Spleen (tissue), 11 donors: ENCODE measurements around the gene SNAP29. TPM values are rescaled to one million over a fixed set of nuclear protein-coding genes. Genes with fewer than 3 reads are reported as not detected.

Experiments used
- DNase-seq: peaks from one replicate; pipeline ENCODE4 v3.0.0-alpha.2; 2020
- H3K27ac ChIP-seq, 8 donors: fragments of 200-600 bp; sonication (generic) in 7 of 8; 1 replicate in 4 of 8; 2 replicates in 4 of 8; pipeline versions ENCODE4 v1.5.0 to v1.8.0; 2016 to 2021; ENCODE audit warnings: inconsistent platforms in 4 of 8, mild to moderate bottlenecking in 4 of 8, moderate library complexity in 1 of 8
- H3K27me3 ChIP-seq, 7 donors: fragments of 200-600 bp; sonication (generic) in 6 of 7; replicated peaks in 1 of 7; 1 replicate in 4 of 7; 2 replicates in 3 of 7; pipeline versions ENCODE4 v1.5.0 to v1.8.0; 2016 to 2021; ENCODE audit warnings: inconsistent platforms in 3 of 7, mild to moderate bottlenecking in 1 of 7
- H3K36me3 ChIP-seq, 6 donors: fragments of 200-600 bp; sonication (generic) in 5 of 6; 1 replicate in 4 of 6; 2 replicates in 2 of 6; pipeline versions ENCODE4 v1.5.0 to v1.8.0; 2016 to 2021; ENCODE audit warnings: inconsistent platforms in 2 of 6
- H3K4me1 ChIP-seq, 6 donors: fragments of 200-600 bp; sonication (generic) in 5 of 6; 1 replicate in 3 of 6; 2 replicates in 3 of 6; pipeline versions ENCODE4 v1.5.0 to v1.8.0; 2016 to 2021; ENCODE audit warnings: inconsistent platforms in 3 of 6
- H3K4me3 ChIP-seq, 8 donors: fragments of 200-600 bp; sonication (generic) in 7 of 8; 1 replicate in 4 of 8; 2 replicates in 4 of 8; pipeline versions ENCODE4 v1.5.0 to v1.8.0; 2016 to 2021; ENCODE audit warnings: inconsistent platforms in 4 of 8, mild to moderate bottlenecking in 4 of 8, moderate library complexity in 2 of 8
- H3K9me3 ChIP-seq, 8 donors: fragments of 200-600 bp; sonication (generic) in 7 of 8; 1 replicate in 4 of 8; 2 replicates in 4 of 8; pipeline versions ENCODE4 v1.5.0 to v1.8.0; 2016 to 2021; ENCODE audit warnings: inconsistent platforms in 4 of 8
- POLR2A ChIP-seq, 3 donors: fragments of 450-650 bp; IDR thresholded peaks; one replicate each; pipeline ENCODE4 v1.5.1; 2017; ENCODE audit warnings: antibody characterized with exemption in 3 of 3, mild to moderate bottlenecking in 1 of 3
- POLR2AphosphoS5 ChIP-seq, 3 donors: sonication (generic); formaldehyde crosslinking; IDR thresholded peaks; one replicate each; pipeline ENCODE4 v1.5.1; 2017; ENCODE audit warnings: antibody characterized with exemption in 3 of 3
- WGBS, 5 donors: extraction: QIAGEN DNeasy Blood & Tissue Kit in 3 of 5; methylation state at CpG; one replicate each; pipeline versions ENCODE4 v1.1.5 to v1.1.7; 2013 to 2018; 5-methylcytosine and 5-hydroxymethylcytosine counted together
- intact Hi-C: fragments of 100-400 bp; cut with DNase I; formaldehyde crosslinking; loops from one replicate; pipeline ENCODE4 v1.15.0; 2023; ENCODE audit warnings: low total_unique reads
- polyA plus RNA-seq, 3 donors: library from polyadenylated mRNA; stranded (reverse); fragments of 200-250 nt; gene quantifications; one replicate each; pipeline ENCODE4 v1.2.1, GENCODE V29; 2013
- total RNA-seq, 7 donors: library from RNA; depleted of rRNA in 3 of 7; stranded (reverse); fragments of >200 nt in 3 of 7; fragmentation: NEBNext Ultra II Directional in 4 of 7; extraction: Animal tissue kit (Norgen Biotek cat#: 25700) in 4 of 7; gene quantifications; one replicate each; pipeline versions ENCODE4 v1.1.0 to v1.2.1, GENCODE V29; 2016 to 2021
- TF ChIP-seq, protein P1 (sequence below), 11 experiments: fragments of 200-600 bp in 7 of 11; fragments of 450-650 bp in 4 of 11; sonication (generic) in 4 of 11; IDR thresholded peaks in 8 of 11; conservative IDR thresholded peaks in 3 of 11; 1 replicate in 7 of 11; 2 replicates in 4 of 11; pipeline versions ENCODE4 v1.4.0 to v1.8.0; 2016 to 2021; ENCODE audit warnings: antibody characterized with exemption in 11 of 11, inconsistent platforms in 4 of 11, mild to moderate bottlenecking in 1 of 11
- donor health status: healthy with polysubstance abuse.
- donor health status: DM: no; HTN: no; CAD: no; lungs with moderate emphysema.
- donor health status: DM: no; HTN: no; CAD: no.
- donor health status: Bipolar disorder and iron deficiency.
- donor health status: healthy.
- donor health status: DM: no; HTN: no; CAD: no.
- donor health status: DM: yes; HTN: yes; CAD: no.

The SNAP29 gene
- total and polyA plus RNA-seq, 10 donors: 13.7 to 33.5 (median 23.8) TPM

DNA sequence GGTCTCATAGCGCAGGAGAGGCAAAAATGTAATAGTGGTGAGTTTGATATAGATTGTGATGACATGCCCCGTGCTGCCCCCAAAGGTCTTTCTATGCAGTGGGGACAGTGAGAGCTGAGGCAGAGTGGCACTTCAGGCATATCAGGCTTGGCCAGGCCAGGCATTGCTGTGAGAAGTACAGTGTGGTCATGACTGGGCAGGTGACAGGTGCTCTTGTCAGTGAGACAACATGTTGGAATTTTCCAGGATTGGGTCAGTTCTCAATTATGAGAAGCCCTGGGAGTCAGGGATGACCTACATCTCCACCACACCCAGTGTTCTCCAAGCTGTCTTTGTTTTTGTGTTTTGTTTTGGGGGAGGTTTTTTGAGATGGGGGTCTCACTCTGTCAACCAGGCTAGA, 3.7 kb downstream of the SNAP29 start:
- H3K9me3 ChIP-seq: no peaks in the 10 kb centered on the region
- no peak overlapping the region for H3K4me3 ChIP-seq
- TF ChIP-seq POLR2A (IDR thresholded peaks at IDR 0.05) (no peak), POLR2AphosphoS5 (IDR thresholded peaks at IDR 0.05) (no peak)
- TF ChIP-seq, protein P1, sequence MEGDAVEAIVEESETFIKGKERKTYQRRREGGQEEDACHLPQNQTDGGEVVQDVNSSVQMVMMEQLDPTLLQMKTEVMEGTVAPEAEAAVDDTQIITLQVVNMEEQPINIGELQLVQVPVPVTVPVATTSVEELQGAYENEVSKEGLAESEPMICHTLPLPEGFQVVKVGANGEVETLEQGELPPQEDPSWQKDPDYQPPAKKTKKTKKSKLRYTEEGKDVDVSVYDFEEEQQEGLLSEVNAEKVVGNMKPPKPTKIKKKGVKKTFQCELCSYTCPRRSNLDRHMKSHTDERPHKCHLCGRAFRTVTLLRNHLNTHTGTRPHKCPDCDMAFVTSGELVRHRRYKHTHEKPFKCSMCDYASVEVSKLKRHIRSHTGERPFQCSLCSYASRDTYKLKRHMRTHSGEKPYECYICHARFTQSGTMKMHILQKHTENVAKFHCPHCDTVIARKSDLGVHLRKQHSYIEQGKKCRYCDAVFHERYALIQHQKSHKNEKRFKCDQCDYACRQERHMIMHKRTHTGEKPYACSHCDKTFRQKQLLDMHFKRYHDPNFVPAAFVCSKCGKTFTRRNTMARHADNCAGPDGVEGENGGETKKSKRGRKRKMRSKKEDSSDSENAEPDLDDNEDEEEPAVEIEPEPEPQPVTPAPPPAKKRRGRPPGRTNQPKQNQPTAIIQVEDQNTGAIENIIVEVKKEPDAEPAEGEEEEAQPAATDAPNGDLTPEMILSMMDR (IDR thresholded peaks at IDR 0.05 in 8 of 11, conservative IDR thresholded peaks at IDR 0.05 in 3 of 11): no peak
- 82 to 98% (median 93%) methylated on average over 2 of the region's 2 CpGs for WGBS, 5 donors
- no peak for DNase-seq
- H3K27me3 ChIP-seq: no peaks in the 10 kb centered on the region
- intact Hi-C loops: no loop called here
- H3K36me3 ChIP-seq: peaks cover 0 to 68% (median 5%) of the 10 kb centered on the region in 6 donors
- H3K4me1 ChIP-seq: peaks cover 37 to 93% (median 71%) of the 10 kb centered on the region in 6 donors
- no peak overlapping the region for H3K27ac ChIP-seq

DNA sequence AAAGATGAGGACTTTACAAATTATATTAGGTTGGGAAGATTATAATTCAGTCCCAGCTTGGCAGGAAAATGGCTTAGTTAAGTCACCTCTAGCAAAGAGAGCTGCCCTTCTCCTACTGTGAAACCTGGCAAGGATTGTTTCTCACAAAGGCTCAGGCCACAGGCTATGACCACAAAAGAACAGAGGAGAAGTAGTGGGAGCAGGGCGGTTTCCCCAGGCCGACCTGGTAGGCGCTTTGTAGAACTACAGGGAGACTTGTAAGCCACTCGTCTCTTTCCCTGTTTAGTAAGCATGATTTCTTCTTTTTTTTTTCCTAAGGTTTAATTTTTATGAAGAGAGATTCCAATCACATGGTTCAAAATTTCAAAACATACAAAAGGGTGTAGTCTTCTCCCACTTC, 4.6 kb downstream of the SNAP29 start:
- H3K4me3 ChIP-seq: no peak overlapping the region
- no peaks in the 10 kb centered on the region for H3K9me3 ChIP-seq
- DNase-seq: no peak
- H3K27ac ChIP-seq: peak overlapping the region in 6 of 8 donors; percentile 22 to 83 (median 46)
- WGBS, 5 donors: 44 to 81% (median 59%) methylated on average over 4 of the region's 4 CpGs
- no peak for TF ChIP-seq POLR2A (IDR thresholded peaks at IDR 0.05)
- TF ChIP-seq POLR2AphosphoS5 (IDR thresholded peaks at IDR 0.05): no peak
- TF ChIP-seq, protein P1 (IDR thresholded peaks at IDR 0.05 in 8 of 11, conservative IDR thresholded peaks at IDR 0.05 in 3 of 11): no peak
- intact Hi-C loops: no loop called here
- peaks cover 40 to 95% (median 74%) of the 10 kb centered on the region in 6 donors for H3K4me1 ChIP-seq
- no peaks in the 10 kb centered on the region for H3K27me3 ChIP-seq
- H3K36me3 ChIP-seq: peaks cover 0 to 74% (median 5%) of the 10 kb centered on the region in 6 donors

DNA sequence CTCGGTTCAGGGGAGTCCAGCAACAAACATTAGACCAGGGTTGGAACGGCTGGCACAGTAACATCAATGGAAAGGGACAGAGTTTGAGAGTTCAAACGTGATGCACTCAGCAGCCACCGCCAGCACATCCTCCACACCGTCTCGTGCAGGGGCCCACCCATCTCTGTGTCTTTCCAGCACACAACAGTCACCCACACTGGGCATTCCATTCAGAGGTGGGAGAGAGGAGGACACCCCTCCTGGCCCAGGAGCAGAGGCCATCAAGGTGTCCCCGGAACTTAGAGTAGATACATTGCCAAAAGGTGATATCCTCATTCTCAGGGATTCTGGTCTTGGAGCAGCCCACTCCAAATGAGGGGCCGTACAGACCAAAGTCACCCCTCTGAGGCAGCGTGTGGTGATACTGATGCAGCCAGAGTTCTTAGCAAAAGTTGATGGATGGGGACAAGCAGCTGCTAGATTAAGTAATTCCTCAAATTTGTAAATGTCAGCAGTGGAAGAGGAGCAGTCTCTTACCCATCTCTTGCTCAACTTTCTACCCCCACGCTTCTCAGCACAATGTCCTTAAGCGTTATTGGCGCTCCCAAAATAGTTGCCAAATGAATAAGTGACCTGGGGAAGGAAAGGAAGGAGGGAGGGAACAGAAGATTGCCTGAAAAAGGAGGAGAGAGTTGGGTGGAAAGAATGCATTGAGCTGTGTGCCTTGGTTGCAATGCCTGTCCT, 5.5 kb downstream of the SNAP29 start:
- intact Hi-C loops: no loop called here
- H3K27me3 ChIP-seq: no peaks in the 10 kb centered on the region
- peaks cover 40 to 100% (median 75%) of the 10 kb centered on the region in 6 donors for H3K4me1 ChIP-seq
- H3K36me3 ChIP-seq: peaks cover 0 to 83% (median 9%) of the 10 kb centered on the region in 6 donors
- DNase-seq: no peak
- 71 to 84% (median 74%) methylated on average over 12 of the region's 12 CpGs for WGBS, 5 donors
- peak overlapping the region in 6 of 8 donors; percentile 22 to 86 (median 84) for H3K27ac ChIP-seq
- H3K4me3 ChIP-seq: no peak overlapping the region
- no peaks in the 10 kb centered on the region for H3K9me3 ChIP-seq
- TF ChIP-seq POLR2A (IDR thresholded peaks at IDR 0.05): no peak
- TF ChIP-seq POLR2AphosphoS5 (IDR thresholded peaks at IDR 0.05): peak in 1 of 3 donors; percentile 69
- TF ChIP-seq, protein P1 (IDR thresholded peaks at IDR 0.05 in 8 of 11, conservative IDR thresholded peaks at IDR 0.05 in 3 of 11): no peak

DNA sequence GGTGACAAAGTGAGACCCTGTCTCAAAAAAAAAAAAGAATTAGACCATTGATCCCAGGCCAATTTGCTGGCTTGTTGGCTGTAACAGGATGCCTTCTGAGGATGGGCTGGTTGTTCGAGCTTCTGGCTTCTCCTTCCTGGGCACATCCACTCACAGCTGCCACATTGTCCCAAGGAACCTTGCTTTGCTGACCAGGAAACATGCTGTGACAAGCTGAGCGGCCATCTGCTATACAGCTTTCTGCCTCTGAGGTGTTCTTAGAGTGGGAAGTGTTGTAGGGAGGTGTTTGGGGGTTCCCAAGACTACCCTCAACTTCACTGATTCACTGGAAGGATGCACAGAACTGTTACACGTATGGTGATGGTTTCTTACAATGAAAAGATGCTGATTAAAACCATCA, 6.5 kb downstream of the SNAP29 start:
- Histone ChIP-seq H3K4me1 (peaks cover 30 to 91% (median 66%) of the 10 kb centered on the region in 6 donors), H3K4me3 (no peak overlapping the region), H3K9me3 (no peaks in the 10 kb centered on the region), H3K36me3 (peaks cover 0 to 93% (median 10%) of the 10 kb centered on the region in 6 donors), H3K27ac (peak overlapping the region in 6 of 8 donors; percentile 77 to 86 (median 84)), H3K27me3 (no peaks in the 10 kb centered on the region)
- TF ChIP-seq POLR2AphosphoS5 (IDR thresholded peaks at IDR 0.05) (no peak), POLR2A (IDR thresholded peaks at IDR 0.05) (no peak)
- 70 to 91% (median 81%) methylated on average over 3 of the region's 3 CpGs for WGBS, 5 donors
- intact Hi-C loops: no loop called here
- DNase-seq: no peak
